ENCODE measurements around the gene ANKRD11.

DNA sequence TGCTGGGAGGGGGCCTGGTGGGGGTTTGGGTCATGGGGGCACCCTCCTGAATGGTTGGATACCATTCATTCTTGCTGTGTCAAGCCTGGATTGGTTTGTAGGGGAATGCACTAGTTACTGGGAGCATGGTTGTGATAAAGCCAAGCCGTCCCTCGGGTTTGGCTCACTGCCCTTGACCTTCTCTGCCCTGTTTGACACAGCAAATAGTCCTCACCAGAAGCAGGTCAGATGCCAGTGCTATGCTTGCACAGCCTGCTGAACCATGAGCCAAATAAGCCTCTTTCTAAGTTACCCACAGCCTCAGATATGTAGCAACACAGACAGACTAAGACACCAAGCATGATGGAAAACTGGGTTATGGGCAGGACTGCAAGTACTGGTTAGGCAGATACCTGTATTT is 258.3 kb downstream of the ANKRD11 start:
- TF ChIP-seq, protein P1, sequence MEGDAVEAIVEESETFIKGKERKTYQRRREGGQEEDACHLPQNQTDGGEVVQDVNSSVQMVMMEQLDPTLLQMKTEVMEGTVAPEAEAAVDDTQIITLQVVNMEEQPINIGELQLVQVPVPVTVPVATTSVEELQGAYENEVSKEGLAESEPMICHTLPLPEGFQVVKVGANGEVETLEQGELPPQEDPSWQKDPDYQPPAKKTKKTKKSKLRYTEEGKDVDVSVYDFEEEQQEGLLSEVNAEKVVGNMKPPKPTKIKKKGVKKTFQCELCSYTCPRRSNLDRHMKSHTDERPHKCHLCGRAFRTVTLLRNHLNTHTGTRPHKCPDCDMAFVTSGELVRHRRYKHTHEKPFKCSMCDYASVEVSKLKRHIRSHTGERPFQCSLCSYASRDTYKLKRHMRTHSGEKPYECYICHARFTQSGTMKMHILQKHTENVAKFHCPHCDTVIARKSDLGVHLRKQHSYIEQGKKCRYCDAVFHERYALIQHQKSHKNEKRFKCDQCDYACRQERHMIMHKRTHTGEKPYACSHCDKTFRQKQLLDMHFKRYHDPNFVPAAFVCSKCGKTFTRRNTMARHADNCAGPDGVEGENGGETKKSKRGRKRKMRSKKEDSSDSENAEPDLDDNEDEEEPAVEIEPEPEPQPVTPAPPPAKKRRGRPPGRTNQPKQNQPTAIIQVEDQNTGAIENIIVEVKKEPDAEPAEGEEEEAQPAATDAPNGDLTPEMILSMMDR (IDR thresholded peaks at IDR 0.05), result no peak
- TF ChIP-seq TCF7L2 (IDR thresholded peaks at IDR 0.05; ENCODE audit: low read depth, low read length), result no peak
- TF ChIP-seq SIN3A (IDR thresholded peaks at IDR 0.05; ENCODE audit: borderline replicate concordance, insufficient read depth, low read depth, low read length), result no peak

All from Panc1 (cell line).